Mucosa of rectum (tissue), 2 donors: ENCODE measurements around the gene VILL.

Experiments
- H3K27ac ChIP-seq, 2 donors: one replicate each; pipeline ENCODE4 v1.7.0; 2013; ENCODE audit warnings: inconsistent platforms in 2 of 2, low read depth in 2 of 2, low read length in 2 of 2
- H3K27me3 ChIP-seq, 2 donors: one replicate each; pipeline ENCODE4 v1.7.0; 2013; ENCODE audit warnings: low read length in 2 of 2; ENCODE audit not compliant: control insufficient read depth in 2 of 2, insufficient read depth in 2 of 2
- H3K36me3 ChIP-seq, 2 donors: one replicate each; pipeline ENCODE4 v1.7.0; 2013; ENCODE audit warnings: low read length in 2 of 2; ENCODE audit not compliant: control insufficient read depth in 2 of 2, insufficient read depth in 2 of 2
- H3K4me1 ChIP-seq, 2 donors: one replicate each; pipeline ENCODE4 v1.7.0; 2013; ENCODE audit warnings: low read length in 2 of 2, mild to moderate bottlenecking in 1 of 2; ENCODE audit not compliant: control insufficient read depth in 2 of 2, insufficient read depth in 2 of 2
- H3K4me3 ChIP-seq, 2 donors: one replicate each; pipeline ENCODE4 v1.7.0; 2013; ENCODE audit warnings: low read length in 2 of 2
- H3K9ac ChIP-seq, 2 donors: one replicate each; pipeline ENCODE4 v1.7.0; 2013; ENCODE audit warnings: low read length in 2 of 2, low read depth in 1 of 2, mild to moderate bottlenecking in 1 of 2
- H3K9me3 ChIP-seq, 2 donors: one replicate each; pipeline ENCODE4 v1.7.0; 2013; ENCODE audit warnings: low read length in 2 of 2; ENCODE audit not compliant: control insufficient read depth in 2 of 2
- donor health status: healthy.
- donor health status: Normal muscosa, but diverticular disease.

Gene VILL

GRCh38 chr3:37999836-38000235 is 9.2 kb downstream of the VILL start:
- Histone ChIP-seq H3K4me1 (peaks cover 39 to 60% of the 10 kb centered on the region in 2 donors), H3K4me3 (no peak overlapping the region), H3K9me3 (no peaks in the 10 kb centered on the region), H3K36me3 (peaks cover 45 to 50% of the 10 kb centered on the region in 2 donors), H3K9ac (peak overlapping the region in 1 of 2 donors; percentile 44), H3K27me3 (no peaks in the 10 kb centered on the region), H3K27ac (no peak overlapping the region)

GRCh38 chr3:38000242-38000916 is 9.8 kb downstream of the VILL start:
- peaks cover 43 to 48% of the 10 kb centered on the region in 2 donors for H3K36me3 ChIP-seq
- no peaks in the 10 kb centered on the region for H3K27me3 ChIP-seq
- no peak overlapping the region for H3K4me3 ChIP-seq
- no peaks in the 10 kb centered on the region for H3K9me3 ChIP-seq
- H3K27ac ChIP-seq: no peak overlapping the region
- H3K9ac ChIP-seq: no peak overlapping the region
- peaks cover 44 to 62% of the 10 kb centered on the region in 2 donors for H3K4me1 ChIP-seq

- Histone ChIP-seq H3K27ac (no peak overlapping the region), H3K36me3 (peaks cover 39 to 47% of the 10 kb centered on the region in 2 donors), H3K9ac (no peak overlapping the region), H3K9me3 (no peaks in the 10 kb centered on the region), H3K27me3 (no peaks in the 10 kb centered on the region), H3K4me3 (no peak overlapping the region), H3K4me1 (peaks cover 45 to 65% of the 10 kb centered on the region in 2 donors)
Measured at GRCh38 chr3:38000965-38001455, 10.4 kb downstream of the VILL start.

- H3K27ac ChIP-seq: no peak overlapping the region
Measured at GRCh38 chr3:38001456-38002081, 11.0 kb downstream of the VILL start.

GRCh38 chr3:38002291-38002876 is 11.8 kb downstream of the VILL start:
- peaks cover 45 to 58% of the 10 kb centered on the region in 2 donors for H3K4me1 ChIP-seq

More at GRCh38 chr3:38001456-38002081, 11.0 kb downstream of the VILL start:
- H3K4me1 ChIP-seq: peaks cover 45 to 65% of the 10 kb centered on the region in 2 donors
- H3K36me3 ChIP-seq: peaks cover 43 to 46% of the 10 kb centered on the region in 2 donors
- no peaks in the 10 kb centered on the region for H3K27me3 ChIP-seq
- H3K4me3 ChIP-seq: no peak overlapping the region
- no peak overlapping the region for H3K9ac ChIP-seq
- H3K9me3 ChIP-seq: no peaks in the 10 kb centered on the region

GRCh38 chr3:38002940-38003339 is 12.4 kb downstream of the VILL start:
- Histone ChIP-seq H3K36me3 (peaks cover 53 to 57% of the 10 kb centered on the region in 2 donors), H3K4me3 (no peak overlapping the region), H3K27me3 (no peaks in the 10 kb centered on the region), H3K9ac (peak overlapping the region; percentile 44 to 75), H3K27ac (peak overlapping the region; percentile 90 to 96), H3K4me1 (peaks cover 39 to 52% of the 10 kb centered on the region in 2 donors), H3K9me3 (no peaks in the 10 kb centered on the region)

More at GRCh38 chr3:38002291-38002876, 11.8 kb downstream of the VILL start:
- peak overlapping the region; percentile 44 to 75 for H3K9ac ChIP-seq
- H3K9me3 ChIP-seq: no peaks in the 10 kb centered on the region
- peak overlapping the region; percentile 90 to 96 for H3K27ac ChIP-seq
- no peak overlapping the region for H3K4me3 ChIP-seq
- no peaks in the 10 kb centered on the region for H3K27me3 ChIP-seq
- H3K36me3 ChIP-seq: peaks cover 48 to 52% of the 10 kb centered on the region in 2 donors

- no peaks in the 10 kb centered on the region for H3K27me3 ChIP-seq
- no peaks in the 10 kb centered on the region for H3K9me3 ChIP-seq
- H3K4me1 ChIP-seq: peaks cover 35 to 48% of the 10 kb centered on the region in 2 donors
- no peak overlapping the region for H3K4me3 ChIP-seq
- peaks cover 58 to 61% of the 10 kb centered on the region in 2 donors for H3K36me3 ChIP-seq
- peak overlapping the region; percentile 90 to 96 for H3K27ac ChIP-seq
- H3K9ac ChIP-seq: peak overlapping the region; percentile 44 to 75
Measured at GRCh38 chr3:38003371-38003816, 12.8 kb downstream of the VILL start.

GRCh38 chr3:38003817-38004414 is 13.3 kb downstream of the VILL start:
- Histone ChIP-seq H3K9ac (peak overlapping the region; percentile 61 to 75), H3K4me3 (no peak overlapping the region)

GRCh38 chr3:38004415-38005075 is 14.0 kb downstream of the VILL start:
- Histone ChIP-seq H3K9ac (peak overlapping the region; percentile 61 to 75), H3K36me3 (peaks cover 61 to 68% of the 10 kb centered on the region in 2 donors), H3K27me3 (no peaks in the 10 kb centered on the region), H3K4me1 (peaks cover 31 to 39% of the 10 kb centered on the region in 2 donors), H3K4me3 (no peak overlapping the region), H3K9me3 (no peaks in the 10 kb centered on the region), H3K27ac (peak overlapping the region; percentile 90 to 96)

More at GRCh38 chr3:38003817-38004414, 13.3 kb downstream of the VILL start:
- peaks cover 63 to 66% of the 10 kb centered on the region in 2 donors for H3K36me3 ChIP-seq
- H3K9me3 ChIP-seq: no peaks in the 10 kb centered on the region
- H3K27me3 ChIP-seq: no peaks in the 10 kb centered on the region
- H3K27ac ChIP-seq: peak overlapping the region; percentile 90 to 96
- peaks cover 31 to 44% of the 10 kb centered on the region in 2 donors for H3K4me1 ChIP-seq
